NCI-H1105 (cell line): Measurements from ENCODE around the gene WDSUB1.

Experiments
- DNase-seq: peaks from one replicate; lab custom pipeline; 2025; lab: John Stamatoyannopoulos, UW

The WDSUB1 gene, protein sequence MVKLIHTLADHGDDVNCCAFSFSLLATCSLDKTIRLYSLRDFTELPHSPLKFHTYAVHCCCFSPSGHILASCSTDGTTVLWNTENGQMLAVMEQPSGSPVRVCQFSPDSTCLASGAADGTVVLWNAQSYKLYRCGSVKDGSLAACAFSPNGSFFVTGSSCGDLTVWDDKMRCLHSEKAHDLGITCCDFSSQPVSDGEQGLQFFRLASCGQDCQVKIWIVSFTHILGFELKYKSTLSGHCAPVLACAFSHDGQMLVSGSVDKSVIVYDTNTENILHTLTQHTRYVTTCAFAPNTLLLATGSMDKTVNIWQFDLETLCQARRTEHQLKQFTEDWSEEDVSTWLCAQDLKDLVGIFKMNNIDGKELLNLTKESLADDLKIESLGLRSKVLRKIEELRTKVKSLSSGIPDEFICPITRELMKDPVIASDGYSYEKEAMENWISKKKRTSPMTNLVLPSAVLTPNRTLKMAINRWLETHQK

DNA sequence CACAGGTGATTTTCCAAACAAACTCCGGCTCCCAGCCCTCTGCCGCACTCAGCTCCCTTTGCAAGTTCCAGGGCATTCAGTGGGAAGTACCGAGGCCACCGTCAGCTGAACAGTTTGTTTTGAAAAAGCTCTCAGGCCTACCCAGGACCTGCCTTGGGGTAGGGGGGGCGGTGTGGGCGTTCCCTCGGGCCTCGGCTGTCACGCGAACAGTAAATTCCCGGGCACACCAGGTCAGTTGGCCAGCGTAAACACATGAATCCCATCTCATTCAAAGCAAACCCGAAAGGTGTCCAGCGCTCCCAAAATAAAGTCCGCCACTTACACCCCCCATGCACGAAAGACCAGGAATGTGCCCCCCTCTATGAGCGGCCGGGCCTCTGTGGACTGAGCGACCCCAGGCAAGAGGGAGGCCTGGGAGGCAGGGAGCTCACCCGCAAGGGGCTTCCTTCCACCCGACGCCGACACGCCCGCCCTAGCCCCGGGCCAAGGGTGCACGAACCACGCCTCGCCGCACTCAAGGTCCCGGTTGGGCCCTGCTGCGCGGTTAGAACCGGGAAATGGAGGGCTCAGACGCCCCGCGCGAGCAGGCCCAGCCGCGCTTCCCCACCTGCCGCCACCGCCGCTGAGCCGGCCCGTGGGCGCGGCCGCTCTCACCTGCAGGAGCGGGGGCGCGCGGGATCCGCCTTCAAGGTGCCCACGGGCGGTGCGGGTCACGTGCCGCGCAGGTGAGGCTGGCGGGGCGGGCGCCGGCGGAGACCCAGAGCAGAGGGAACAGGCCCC, at the start of gene WDSUB1:
WDSUB1 (minus strand) TSS at position 775 of the 780 bp plus-strand sequence. CDS start 3,634 bp downstream, outside the sequence.
- DNase-seq, result peak; percentile 43

DNA sequence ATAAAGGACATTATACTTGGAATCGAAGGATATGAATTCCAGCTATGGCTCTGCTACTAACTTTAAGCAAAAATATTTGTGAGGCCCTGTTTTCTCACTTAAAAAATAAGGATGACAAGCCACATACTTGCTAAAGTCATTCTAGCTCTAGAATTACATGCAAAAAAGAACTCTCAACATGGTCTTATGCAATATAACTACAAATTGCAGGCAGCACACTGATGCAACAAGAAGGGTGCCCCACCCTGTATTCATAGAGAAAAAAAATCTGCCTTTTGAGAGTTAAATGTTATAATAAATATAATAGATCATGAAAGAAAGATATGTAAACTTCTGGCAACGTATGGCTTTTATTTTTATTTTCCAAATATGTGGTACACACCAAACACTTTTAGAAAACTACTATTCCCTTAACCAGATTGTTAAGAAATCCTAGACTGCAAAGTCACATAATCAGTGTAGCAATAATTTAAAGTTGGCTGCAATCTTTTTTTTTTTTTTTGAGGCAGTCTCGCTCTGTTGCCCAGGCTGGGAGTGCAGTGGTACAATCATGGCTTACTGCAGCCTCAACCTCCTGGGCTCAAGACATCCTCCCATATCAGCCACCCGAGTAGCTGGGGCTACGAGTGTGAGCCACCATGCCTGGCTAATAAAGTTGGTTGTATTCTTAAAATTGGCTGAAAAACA, 40.2 kb upstream of the WDSUB1 start:
- DNase-seq, result no peak

DNA sequence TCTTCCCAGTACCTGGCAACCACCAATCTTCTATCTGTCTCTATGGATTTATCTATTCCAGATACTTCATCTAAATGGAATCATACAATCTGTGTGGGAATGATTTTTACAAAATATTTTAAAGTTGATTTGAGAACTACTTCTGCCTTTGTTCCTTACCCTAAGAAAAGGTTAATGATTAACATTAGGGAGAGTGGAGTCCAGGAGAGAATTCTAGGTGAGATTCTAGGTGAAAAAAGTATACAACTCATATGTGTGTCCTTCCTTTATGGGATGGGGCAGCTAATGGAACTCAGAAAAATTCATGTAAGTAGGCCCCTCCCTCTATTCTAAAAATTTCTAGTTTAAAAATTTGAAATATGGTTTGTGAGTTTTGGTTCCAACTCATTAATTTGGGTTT, 35.9 kb upstream of the WDSUB1 start:
- no peak for DNase-seq

DNA sequence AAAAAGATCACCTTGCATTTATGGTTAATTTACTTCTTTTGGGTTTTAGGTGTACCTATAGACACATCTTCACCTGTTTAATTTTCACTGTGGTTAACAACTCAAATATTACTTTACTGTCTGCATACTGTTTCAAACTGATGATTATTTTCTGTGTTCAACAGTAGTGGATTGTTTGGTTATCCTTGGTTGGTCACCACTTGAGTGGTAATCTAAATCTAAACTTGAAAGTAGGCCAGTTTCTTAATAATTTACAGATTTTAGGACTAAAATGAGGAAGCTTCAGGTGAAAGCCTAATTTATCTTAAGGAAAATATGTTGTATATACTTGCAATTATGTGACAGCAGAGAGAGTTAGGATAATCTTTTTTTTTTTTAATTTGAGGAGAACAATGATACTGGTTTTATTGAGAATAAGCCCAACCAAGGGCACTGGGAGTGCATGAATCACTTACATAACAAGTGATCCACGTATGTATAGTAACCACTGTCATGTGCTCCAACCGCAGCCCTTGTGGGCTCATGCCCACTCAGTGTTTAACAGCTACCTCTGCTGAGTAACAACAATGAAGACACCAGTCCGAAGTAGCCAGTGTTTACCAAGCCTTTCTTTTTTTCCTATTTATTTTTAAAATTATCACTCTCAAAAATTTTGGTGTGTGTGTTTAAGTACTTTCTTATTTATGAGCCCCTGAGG, 31.0 kb upstream of the WDSUB1 start:
- DNase-seq, result no peak

DNA sequence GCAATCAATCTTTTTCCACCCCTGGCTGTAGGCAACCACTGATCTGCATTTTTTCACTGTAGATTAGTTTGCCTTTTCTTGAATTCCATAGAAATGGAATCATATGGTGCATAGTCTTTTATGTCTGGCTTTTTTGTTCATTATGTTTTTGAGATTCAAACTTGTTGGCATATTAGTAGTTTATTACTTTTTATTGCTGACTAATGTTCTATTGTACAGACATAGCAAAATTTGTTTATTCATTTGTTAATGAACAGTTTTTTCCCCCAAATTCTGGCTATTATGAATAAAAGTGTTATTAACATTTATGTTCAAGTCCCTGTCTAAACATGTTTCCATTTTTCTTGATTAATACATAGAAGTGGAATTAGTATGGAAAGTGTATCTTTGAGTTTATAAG, 21.4 kb upstream of the WDSUB1 start:
- no peak for DNase-seq

DNA sequence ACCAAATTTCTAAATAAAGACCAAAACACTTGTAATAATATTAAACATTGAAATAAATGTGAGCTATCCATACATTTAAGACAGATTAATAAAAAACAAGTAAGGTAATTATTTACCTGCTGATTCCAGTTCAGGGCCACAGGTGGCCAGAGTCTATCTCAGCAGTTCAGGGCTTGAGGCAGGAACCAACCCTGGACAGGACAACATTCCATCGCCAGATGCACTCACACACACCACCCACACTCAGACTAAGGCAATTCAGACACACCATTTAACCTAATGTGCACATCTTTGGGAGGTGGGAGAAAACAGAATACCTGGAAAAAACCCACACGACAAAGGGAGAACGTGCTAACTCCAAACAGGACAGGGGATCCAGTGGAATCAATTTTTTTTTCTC, 14.1 kb upstream of the WDSUB1 start:
- no peak for DNase-seq

DNA sequence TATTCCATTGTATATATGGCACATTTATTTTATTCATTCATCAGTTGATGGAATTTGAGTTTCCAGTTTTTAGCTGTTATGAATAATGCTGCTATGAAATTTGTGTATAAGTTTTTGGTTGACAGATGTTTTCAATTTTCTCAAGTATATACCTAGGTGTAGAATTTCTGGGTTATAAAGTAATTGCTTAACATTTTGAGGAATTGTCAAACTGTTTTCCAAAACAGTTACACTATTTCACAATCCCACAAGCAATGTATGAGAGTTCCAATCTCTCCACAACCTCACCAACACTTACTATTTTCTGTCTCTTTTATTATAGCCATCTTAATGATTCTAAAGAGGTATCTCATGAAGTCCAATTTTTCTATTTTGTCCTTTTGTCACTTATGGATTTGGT, 12.5 kb upstream of the WDSUB1 start:
- no peak for DNase-seq

DNA sequence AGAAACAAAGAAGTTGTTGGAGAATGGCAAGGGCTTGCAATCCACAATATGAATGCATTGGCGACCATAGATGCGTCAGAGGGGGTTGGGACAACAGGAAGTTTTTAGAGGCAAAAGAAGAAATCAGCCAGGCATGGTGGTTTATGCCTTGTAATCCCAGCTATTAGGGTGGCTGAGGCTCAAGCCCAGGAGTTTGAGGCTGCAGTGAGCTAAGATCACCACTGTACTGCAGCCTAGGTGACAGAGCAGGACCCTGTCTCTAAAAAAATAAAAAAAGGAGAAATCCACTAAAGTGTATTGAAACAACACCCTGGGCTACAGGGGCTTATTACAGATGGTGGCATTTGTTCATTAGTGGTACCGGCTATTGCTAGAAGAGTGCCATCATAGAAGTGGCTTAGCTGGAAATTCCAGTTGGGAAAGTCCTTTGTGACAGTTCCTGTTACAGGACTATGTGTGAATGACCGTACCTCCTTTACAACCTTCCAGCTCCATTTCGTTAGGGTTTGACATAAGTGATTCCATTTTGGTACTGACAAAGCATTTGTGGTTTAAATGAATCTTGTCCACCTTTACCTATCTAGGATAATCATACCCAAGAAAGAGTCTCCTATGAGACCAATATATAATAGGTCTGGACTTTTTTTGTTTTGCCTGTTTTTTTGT, 10.7 kb upstream of the WDSUB1 start:
- DNase-seq, result no peak

DNA sequence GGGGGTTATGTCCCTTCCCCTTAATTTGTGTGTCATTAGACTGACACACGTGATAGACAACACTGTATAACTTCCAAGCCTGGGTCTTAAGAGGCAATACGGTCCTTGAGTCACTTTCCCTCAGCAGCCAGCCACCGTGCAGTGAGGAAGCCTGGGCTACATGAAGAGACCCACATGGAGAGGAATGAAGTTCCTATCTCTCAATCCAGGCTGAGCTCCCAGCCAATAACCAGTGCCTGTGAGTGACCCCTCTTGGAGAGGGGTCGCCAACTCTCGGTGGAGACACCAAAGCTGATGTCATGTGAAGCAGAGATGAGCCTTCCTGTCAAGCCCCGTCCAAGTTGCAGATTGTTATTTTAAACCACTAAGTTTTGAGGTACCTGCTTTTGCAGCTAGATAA, 5.7 kb upstream of the WDSUB1 start:
- no peak for DNase-seq

DNA sequence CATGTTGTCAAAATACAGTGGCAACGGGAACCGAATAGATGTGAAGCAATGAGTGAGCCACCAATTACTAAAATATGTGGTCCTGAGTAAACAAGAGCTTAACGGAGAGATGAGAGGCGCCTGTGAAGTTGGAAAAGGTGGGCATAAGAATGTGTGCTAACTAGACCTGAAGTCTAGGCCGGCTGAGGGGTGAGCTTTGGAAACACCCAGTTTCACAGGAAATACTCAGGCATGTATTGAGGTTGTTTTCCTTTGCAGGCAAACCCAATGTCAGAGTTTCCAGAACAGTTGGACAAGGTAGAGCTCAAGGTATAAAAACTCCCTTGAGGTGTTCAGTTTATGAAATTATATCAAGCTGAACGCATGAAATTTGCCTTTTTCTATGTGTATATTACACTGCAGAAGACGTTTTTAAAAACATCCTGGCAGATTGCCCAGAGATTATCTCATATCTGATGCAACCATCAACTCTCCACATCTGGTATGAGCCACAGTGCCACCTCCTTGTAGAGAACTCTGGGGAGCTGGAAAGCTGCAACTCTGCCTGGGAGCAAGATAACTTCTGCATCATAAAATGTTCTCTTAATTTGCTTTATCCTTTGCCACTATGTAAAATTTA, 3.9 kb upstream of the WDSUB1 start:
- DNase-seq, result peak; percentile 50

DNA sequence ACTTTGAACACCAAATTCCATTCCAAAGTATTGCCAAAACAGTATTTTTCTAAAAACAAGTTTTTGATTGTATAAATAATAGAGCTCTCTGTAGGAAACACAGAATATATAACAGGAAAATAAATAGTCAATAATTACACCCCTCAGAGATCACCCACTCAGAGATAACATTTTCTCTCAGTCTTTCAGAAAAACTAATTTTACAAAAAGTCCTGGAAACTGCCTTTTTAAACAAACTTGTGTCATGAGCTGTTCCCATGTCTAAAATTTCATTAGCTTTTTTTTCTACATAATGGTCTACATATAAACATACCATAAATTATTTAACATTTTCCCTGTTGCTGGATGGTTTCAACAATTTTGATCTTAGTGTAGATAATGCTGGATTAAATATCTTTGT, 1.2 kb upstream of the WDSUB1 start:
- DNase-seq, result no peak

DNA sequence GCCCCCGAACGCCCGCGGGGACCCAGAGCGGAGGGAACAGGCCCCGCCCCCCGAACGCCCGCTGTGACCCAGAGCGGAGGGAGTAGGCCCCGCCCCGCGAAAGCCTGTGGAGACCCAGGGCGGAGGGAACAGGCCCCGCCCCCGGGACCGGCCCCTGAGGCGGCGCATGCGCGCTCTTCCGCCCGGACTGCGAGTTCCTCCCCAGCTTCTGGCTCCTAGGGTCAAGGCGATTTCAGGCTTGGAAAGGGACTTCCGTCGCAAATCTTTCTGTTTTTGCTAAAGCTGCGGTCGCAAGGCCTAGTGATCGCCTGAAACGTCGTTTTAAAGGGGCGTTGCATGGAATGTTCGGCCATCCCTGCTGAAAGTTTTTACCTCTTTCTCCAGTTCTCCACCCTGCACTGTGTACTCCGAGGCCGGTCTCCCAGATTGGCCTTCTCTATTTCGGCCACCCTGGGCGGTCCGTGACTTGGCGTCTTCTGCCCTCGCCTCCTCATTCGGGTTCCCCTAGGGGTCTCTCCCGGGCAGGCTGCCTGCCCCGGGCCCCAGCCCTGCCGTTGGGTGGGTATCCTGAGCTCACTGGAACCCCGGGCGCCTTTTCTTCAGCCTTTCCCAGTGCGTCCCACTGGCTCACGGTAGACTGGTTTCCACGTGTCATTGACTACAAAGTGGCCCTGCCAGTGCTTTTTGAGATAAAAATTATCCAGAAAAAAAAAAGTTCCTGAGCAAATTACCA, 372 bp upstream of the WDSUB1 start:
- DNase-seq, result peak; percentile 98

DNA sequence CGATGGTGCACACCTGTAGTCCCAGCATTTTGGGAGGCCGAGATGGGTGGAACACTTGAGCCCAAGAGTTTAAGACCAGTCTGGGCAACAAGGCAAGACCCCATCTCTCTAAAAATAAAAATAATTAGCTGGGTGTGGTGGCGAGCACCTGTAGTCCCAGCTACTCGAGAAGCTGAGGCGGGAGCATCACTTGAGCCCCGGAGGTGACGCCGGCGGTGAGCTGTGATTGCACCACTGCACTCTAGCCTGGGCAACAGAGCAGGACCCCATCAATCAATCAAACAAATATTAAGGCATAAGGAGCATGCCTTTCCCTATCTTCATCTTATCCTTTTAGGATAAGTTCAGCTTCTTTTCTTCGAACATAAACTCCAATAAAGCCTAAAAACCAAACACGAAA, 1.1 kb downstream of the WDSUB1 start:
- no peak for DNase-seq

DNA sequence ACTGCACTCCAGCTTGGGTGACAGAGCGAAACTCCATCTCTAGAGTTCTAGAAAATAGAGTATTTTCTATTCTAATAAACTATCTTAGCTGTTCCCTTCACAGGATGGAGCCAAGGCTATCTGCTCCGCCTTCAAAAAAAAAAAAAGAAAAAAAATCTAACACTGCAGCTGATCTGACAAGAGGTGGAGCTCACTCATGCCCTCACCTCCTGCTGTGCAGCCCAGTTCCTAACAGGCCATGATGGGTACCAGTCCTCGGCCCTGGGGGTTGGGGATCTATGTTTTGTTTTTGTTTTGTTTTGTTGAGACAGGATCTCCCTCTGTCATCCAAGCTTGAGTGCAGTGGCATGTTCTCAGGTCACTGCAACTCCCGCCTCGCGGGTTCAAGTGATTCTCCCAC, 3.0 kb downstream of the WDSUB1 start:
- DNase-seq, result no peak

DNA sequence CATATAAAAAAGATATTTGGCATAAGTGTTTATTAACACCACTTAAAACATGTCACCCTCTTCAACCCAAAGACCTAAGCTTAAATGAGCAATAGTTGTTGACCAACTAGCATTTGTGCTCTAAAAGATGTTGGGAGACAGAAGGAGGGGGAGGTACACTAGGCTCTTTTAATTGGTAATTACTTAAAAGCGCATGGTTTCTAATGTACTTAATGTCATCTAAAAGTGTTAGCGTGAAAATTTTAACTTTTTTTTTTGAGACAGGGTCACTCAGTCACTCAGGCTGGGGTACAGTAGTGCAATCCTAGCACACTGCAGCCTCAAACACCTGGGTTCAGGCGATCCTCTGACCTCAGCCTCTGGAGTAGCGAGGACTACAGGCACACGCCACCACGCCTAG, 5.5 kb downstream of the WDSUB1 start:
- DNase-seq, result no peak

DNA sequence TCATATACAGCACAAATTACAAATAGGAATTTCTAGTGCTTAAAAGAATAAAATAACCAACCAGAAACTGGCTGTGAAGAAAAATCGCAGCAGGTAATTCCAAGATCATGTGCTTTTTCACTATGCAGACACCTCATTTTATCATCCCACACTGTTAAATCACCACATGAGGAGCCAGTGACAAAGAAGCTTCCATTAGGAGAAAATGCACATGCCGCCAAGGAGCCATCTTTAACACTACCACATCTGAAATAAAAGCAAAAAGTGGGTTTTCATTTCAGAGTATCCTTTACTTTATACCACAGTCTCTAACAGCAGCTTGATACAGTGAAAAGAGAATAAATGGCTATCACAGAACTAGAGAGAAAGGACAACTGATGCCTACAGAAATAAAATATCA, 6.8 kb downstream of the WDSUB1 start:
- DNase-seq, result no peak

DNA sequence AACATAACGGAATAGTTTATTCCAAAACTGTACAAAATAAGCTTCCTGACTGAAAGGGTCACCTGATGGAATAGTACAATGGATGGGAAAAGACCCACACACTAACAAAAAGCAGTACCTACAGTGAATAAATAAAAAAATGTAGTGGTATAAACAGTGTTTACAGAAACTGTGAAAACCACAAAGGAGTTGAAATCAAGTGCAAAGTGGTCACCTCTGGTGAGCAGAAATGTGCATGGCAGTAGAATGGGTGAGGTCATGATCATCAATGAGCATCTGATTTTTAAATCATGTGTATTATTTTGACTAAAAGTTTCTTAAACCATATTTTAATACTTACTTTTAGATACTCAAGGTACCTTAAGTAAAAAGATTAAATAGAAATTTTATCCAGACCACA, 11.4 kb downstream of the WDSUB1 start:
- DNase-seq, result no peak

DNA sequence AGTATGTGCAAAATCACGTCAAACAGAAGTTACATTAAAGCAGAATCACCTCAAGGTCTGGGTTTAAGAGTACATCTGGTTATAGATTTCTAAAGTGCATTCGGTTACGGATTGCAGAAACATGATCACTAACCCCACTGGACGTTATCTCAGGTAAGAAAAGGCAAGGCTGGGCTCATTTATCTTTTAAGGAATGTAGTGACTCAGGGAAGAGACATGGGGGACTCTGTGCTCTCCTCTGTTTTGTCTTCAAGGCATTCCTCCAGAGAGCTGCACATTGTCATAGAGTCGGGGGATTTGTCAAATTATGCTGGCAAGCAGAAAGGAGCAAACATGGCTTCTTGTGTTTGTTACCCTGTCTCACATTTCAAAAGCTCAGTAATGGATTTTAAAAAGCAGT, 14.3 kb downstream of the WDSUB1 start:
- no peak for DNase-seq

DNA sequence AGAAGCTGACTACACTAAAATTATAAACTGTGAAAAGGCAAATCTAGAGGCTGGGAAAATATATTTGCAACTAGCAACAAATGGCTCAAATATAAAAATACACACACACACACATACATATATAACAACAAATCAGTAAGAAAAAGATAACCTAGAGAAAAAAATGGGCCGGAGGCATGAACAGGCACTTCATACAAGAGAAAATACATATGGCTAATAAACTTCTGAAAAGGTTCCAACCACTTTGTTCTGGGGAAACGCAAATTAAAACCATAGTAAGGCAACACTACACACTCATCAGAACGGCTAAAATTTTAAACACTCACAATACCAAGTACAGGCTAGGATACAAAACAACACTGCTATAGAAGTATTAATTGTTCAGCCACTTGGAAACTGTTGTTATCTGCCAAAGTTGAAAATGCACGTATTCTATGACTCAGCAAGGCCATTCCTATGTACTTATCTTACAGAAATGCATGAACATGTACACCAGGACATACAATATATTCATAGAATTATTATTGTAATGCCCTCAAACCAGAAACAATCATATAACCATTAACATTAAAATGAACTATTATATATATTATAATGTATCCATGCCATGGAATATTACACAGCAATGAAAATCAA, 15.6 kb downstream of the WDSUB1 start:
- no peak for DNase-seq

DNA sequence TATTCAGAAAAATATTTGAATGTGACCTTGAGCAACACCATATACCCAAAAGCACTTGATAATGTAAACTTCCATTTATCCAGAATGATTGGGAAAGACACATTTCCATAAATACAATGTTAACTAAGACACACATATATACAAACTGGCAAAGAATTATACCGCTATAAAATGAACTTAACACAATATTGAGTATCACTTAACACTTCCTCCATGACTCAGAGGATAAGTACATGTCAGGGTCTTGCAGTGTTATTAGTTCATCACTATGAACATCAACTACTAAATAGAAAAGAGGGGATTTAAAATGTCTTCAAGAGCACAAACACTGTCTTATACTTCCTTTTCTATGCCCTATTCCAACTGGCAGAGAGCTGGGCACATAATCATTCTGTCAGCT, 18.6 kb downstream of the WDSUB1 start:
- DNase-seq, result no peak
